ENCODE results near the gene GSTCD. TPM values are rescaled to one million over a fixed set of nuclear protein-coding genes. Genes with fewer than 3 reads are reported as not detected.

GSTCD gene, protein sequence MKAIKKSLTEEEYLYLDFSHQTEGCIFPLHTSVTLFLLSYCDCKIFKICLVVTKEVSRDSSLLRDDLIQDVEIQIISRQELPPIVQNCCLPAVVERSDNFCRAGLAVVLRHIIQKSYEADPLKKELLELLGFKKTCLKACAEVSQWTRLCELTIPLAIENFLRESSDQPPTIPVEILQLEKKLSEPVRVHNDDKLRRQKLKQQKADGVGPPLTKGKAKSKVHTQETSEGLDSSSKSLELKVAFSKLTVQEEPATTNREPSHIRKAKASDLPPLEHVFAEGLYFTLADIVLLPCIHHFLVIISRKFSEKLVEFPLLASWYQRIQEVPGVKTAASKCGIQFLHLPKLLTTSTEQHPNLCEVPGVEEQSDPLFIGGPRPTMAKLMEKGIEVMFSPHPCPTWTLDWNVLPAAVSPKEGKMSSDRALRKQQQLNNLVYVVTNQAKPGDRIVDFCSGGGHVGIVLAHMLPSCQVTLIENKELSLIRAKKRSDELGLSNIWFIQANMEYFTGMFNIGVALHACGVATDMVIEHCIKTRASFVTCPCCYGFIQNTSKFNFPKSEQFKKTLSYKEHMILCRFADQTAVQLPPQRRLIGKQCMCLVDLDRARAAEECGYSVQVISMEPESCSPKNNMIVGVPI
- total RNA-seq (2011; cell fraction: chromatin; rRNA removed; ENCODE audit: low replicate concordance), result 41.1 and 91.5 TPM in 2 replicates
- 24.2 and 24.3 TPM in 2 replicates for total RNA-seq (2011; cell fraction: nucleolus; rRNA removed)
- 29.5 and 46.9 TPM in 2 replicates for total RNA-seq (2011; cell fraction: nucleoplasm; rRNA removed)
- 15.3 and 19.8 TPM in 2 replicates for total RNA-seq (2014; rRNA removed)
- total RNA-seq (2014; rRNA removed; fragmentation: Illumina TruSeq; extraction: Trizol), result 24.5 and 25.6 TPM in 2 replicates
- total RNA-seq (2015; rRNA removed; fragmentation: Illumina TruSeq; extraction: Trizol), result 19.7 and 21.1 TPM in 2 replicates
- total RNA-seq (2021), result 17.6 and 18.8 TPM in 2 replicates
- 29.5 and 36.3 TPM in 2 replicates for polyA plus RNA-seq (2011; rRNA removed)
- polyA plus RNA-seq (2011; cell fraction: cytosol; rRNA removed), result 6.8 and 10.6 TPM in 2 replicates
- polyA plus RNA-seq (2011; cell fraction: nucleus; rRNA removed), result 17.1 and 20.0 TPM in 2 replicates
- 7.9 and 9.3 TPM in 2 replicates for polyA plus RNA-seq (2012)
- polyA plus RNA-seq (2014; fragmentation: Illumina TruSeq; extraction: Trizol), result 16.0 TPM in 2 replicates
- 1 to 10 TPM; 4.5 to 5.4 TPM for polyA plus RNA-seq (2014; fragmentation: Nextera tagmentation; extraction: Ambion mirVana)
- 10.4 and 14.3 TPM in 2 replicates for polyA plus RNA-seq (2014; rRNA removed)
- 47.9 and 56.4 TPM in 2 replicates for polyA minus RNA-seq (2011; rRNA and poly(A)+ RNA removed)
- polyA minus RNA-seq (2011; cell fraction: cytosol; rRNA and poly(A)+ RNA removed), result 11.9 and 15.8 TPM in 2 replicates
- 38.5 and 52.8 TPM in 2 replicates for polyA minus RNA-seq (2011; cell fraction: nucleus; rRNA and poly(A)+ RNA removed)
- Bru-seq, nascent RNA, result percentile 75 among the genes with signal in this experiment
- BruChase-seq, experiment 1, labeled RNA remaining after a 2-hour chase, result percentile 77 among the genes with signal in this experiment
- percentile 76 among the genes with signal in this experiment for BruChase-seq, experiment 2, labeled RNA remaining after a 6-hour chase
- long read RNA-seq, experiment 1, full-length matches to known transcripts, result 13 of 33 reads
- long read RNA-seq, experiment 1, partial matches to known transcripts, result 10 of 33 reads
- long read RNA-seq, experiment 1, other reads (novel, unspliced or antisense), result 10 of 33 reads
- long read RNA-seq, experiment 2, partial matches to known transcripts, result 1 of 10 reads
- long read RNA-seq, experiment 2, other reads (novel, unspliced or antisense), result 9 of 10 reads
- long read RNA-seq, experiment 3, full-length matches to known transcripts, result 2 of 7 reads
- long read RNA-seq, experiment 3, partial matches to known transcripts, result 4 of 7 reads
- long read RNA-seq, experiment 3, other reads (novel, unspliced or antisense), result 1 of 7 reads

DNA sequence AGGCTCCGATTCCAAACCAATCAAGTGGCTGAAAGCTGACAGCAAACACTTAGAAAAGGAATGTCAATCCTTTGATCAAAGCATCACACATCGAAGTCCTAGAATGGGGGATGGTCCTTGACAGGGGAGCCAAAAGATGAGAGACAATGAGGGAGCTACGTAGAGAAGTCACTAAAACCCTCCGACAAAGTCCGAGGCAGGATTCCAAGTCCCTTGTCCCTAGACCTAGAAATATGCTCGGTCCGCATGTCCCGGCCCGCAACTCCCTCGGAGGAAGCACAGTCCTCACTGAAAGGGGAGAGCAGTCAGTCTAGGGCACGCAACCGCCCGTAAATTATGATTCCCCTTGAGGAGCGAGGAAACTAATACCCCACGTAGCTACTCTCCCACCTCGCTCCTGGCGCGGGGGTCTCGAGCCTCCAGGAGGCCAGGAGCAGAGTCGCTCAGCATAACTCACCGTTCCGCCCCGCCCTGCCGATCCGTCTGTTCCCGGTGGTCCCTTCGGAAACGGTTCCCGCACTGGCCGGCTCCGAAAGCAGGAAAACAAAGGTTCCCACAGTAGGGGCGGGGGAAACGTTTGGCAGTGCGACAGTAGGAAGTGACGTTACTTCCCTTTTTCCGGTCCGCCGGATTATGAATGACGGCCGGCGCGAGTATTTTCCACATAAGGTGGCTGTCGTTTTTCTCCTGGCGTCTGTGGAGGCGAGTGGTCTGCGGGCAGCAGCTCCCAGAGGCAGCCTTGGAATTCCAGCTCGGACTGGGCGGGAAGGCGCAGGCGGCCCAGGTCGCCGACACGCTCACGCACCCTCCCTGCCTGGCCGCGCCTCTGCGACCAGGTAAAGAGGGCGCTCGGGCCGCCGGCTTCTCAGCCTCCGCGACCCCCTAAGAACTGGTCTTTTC lies at the start of gene GSTCD, which contains the start of gene INTS12:
GSTCD (plus strand) TSS at position 604 of the 900 bp plus-strand sequence. CDS start 8,830 bp downstream, outside the sequence.
INTS12 (minus strand) TSS at position 509 of the 900 bp plus-strand sequence. CDS start 8,684 bp downstream, outside the sequence.
- Histone ChIP-seq H3K4me2 (ENCODE audit: insufficient read depth, low read length) (peak within 1 kb of the TSS; percentile 91), H3K4me3 (peak within 1 kb of the TSS; percentile 93), H3K79me2 (ENCODE audit: control insufficient read depth, insufficient read depth, low read length) (peaks cover 93% of the 10 kb centered on the region), H2AFZ (ENCODE audit: low read depth, low read length) (peak within 1 kb of the TSS; percentile 92), H3K4me1 (replicated peaks in 1 of 2; ENCODE audit: control insufficient read depth in 2 of 2, insufficient read depth in 2 of 2, low read length in 2 of 2) (peaks cover 0 to 6% of the 10 kb centered on the region in 2 experiments; a peak in 2 of 5 replicates), H3K27me3 (ENCODE audit: control insufficient read depth in 2 of 2, insufficient read depth in 2 of 2, low read length in 2 of 2) (no peaks in the 10 kb centered on the region), H3K36me3 (ENCODE audit: control insufficient read depth, insufficient read depth, low read length) (peaks cover 25% of the 10 kb centered on the region), H3K9me1 (ENCODE audit: control insufficient read depth, insufficient read depth, low read length) (no peaks in the 10 kb centered on the region), H4K20me1 (replicated peaks; ENCODE audit: control insufficient read depth, insufficient read depth, low read length) (no peaks in the 10 kb centered on the region), H3K9ac (ENCODE audit: insufficient read depth in 1 of 2, low read depth in 2 of 2, low read length in 2 of 2) (peak within 1 kb of the TSS; percentile 88 to 98), H3K9me3 (replicated peaks; ENCODE audit: control insufficient read depth, insufficient read depth, low read depth, low read length) (no peaks in the 10 kb centered on the region), H3K27ac (ENCODE audit: extremely low read depth, low read depth, low read length) (peak within 1 kb of the TSS; percentile 86)
- peak; percentile 86 for ATAC-seq
- WGBS (ENCODE audit: insufficient coverage, low coverage, missing lambda C conversion rate), result under 1% methylated on average over 59 of the region's 63 CpGs
- TSS peak; percentile 64 for BruUV-seq (replicated peaks)
- POLR2A ChIA-PET, result interaction anchor here (0.8 to 1.4 kb wide), 2 partner anchors 43 to 522 kb away, joined by 3 read pairs; no protein-coding TSS in a partner anchor
- peak; percentile 78 to 94 (median 84) for DNase-seq (ENCODE audit: extremely low read depth in 1 of 4, low spot score in 3 of 4)
- intact Hi-C loops (cut with micrococcal nuclease) (no loop called here), in situ Hi-C loops (cut with MboI) (no loop called here)
- FAIRE-seq, result peak; percentile 72
- CTCF ChIA-PET (ENCODE audit: low intra/inter-chr PET ratio), result no interaction called here
- no peak for TF ChIP-seq WHSC1 (IDR thresholded peaks at IDR 0.05; ENCODE audit: low read length)
- TF ChIP-seq, protein P1, sequence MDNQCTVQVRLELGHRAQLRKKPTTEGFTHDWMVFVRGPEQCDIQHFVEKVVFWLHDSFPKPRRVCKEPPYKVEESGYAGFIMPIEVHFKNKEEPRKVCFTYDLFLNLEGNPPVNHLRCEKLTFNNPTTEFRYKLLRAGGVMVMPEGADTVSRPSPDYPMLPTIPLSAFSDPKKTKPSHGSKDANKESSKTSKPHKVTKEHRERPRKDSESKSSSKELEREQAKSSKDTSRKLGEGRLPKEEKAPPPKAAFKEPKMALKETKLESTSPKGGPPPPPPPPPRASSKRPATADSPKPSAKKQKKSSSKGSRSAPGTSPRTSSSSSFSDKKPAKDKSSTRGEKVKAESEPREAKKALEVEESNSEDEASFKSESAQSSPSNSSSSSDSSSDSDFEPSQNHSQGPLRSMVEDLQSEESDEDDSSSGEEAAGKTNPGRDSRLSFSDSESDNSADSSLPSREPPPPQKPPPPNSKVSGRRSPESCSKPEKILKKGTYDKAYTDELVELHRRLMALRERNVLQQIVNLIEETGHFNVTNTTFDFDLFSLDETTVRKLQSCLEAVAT (IDR thresholded peaks at IDR 0.05), result 0 out of 4 replicates have a peak, but pooled peaks of 1 of the 2 experiments have one; percentile 29
- TF ChIP-seq CBX5 (IDR thresholded peaks at IDR 0.05; ENCODE audit: borderline replicate concordance, low read depth), result 0 out of 2 replicates have a peak, but pooled peaks have one; percentile 72
- TF ChIP-seq NELFE (IDR thresholded peaks at IDR 0.05; ENCODE audit: insufficient read depth, insufficient read length), result no peak
- no peak for TF ChIP-seq ZNF175 (CRISPR knock-in tag; IDR thresholded peaks at IDR 0.05; ENCODE audit: low read depth)
- no peak for TF ChIP-seq ZNF277 (CRISPR knock-in tag; IDR thresholded peaks at IDR 0.05; ENCODE audit: borderline replicate concordance)
- no peak for TF ChIP-seq ZNF274 (IDR thresholded peaks at IDR 0.05; ENCODE audit: borderline replicate concordance, low read depth, low read length)
- no peak for TF ChIP-seq KAT2B (IDR thresholded peaks at IDR 0.05; ENCODE audit: low read depth, low read length)
- TF ChIP-seq HDAC8 (tag; IDR thresholded peaks at IDR 0.05), result 0 out of 2 replicates have a peak, but pooled peaks have one; percentile 33
- TF ChIP-seq GTF2A2 (tag; IDR thresholded peaks at IDR 0.05), result 0 out of 2 replicates have a peak, but pooled peaks have one; percentile 60
